MM.1S (cell line): ENCODE data around the gene MS4A7.

Experiments
- DNase-seq: peaks from one replicate; pipeline ENCODE4 v3.0.0-alpha.2; 2015
- H2AFZ ChIP-seq: fragments of 300-600 bp; sonication (generic); 2 replicates; pipeline ENCODE4 v1.6.0; 2016; ENCODE audit warnings: antibody characterized with exemption, low read length
- H3F3A ChIP-seq: fragments of 300-600 bp; sonication (generic); 2 replicates; pipeline ENCODE4 v1.6.1; 2016; ENCODE audit warnings: mild to moderate bottlenecking, antibody characterized with exemption, low read length, moderate library complexity, mixed read lengths; ENCODE audit not compliant: insufficient read depth
- H3K27ac ChIP-seq: fragments of 300-600 bp; sonication (generic); 2 replicates; pipeline ENCODE4 v1.5.1; 2016; ENCODE audit warnings: mild to moderate bottlenecking, low read length
- H3K27me3 ChIP-seq: fragments of 300-600 bp; sonication (generic); replicated peaks from 2 replicates; pipeline ENCODE4 v1.6.0; 2016; ENCODE audit warnings: low read length; ENCODE audit not compliant: insufficient read depth
- H3K36me3 ChIP-seq: fragments of 300-600 bp; sonication (generic); replicated peaks from 2 replicates; pipeline ENCODE4 v1.6.1; 2016; ENCODE audit warnings: mild to moderate bottlenecking, low read length, mixed read lengths; ENCODE audit not compliant: insufficient read depth
- H3K4me1 ChIP-seq: fragments of 300-600 bp; sonication (generic); 2 replicates; pipeline ENCODE4 v1.6.1; 2016; ENCODE audit warnings: low read length, mixed read lengths
- H3K4me2 ChIP-seq: fragments of 300-600 bp; sonication (generic); 2 replicates; pipeline ENCODE4 v1.6.0; 2016; ENCODE audit warnings: low read depth, low read length
- H3K4me3 ChIP-seq: fragments of 300-600 bp; sonication (generic); 2 replicates; pipeline ENCODE4 v1.5.1; 2016; ENCODE audit warnings: low read length, mixed read lengths
- H3K79me2 ChIP-seq: fragments of 300-600 bp; sonication (generic); 2 replicates; pipeline ENCODE4 v1.6.1; 2016; ENCODE audit warnings: mixed run types, low read length, mixed read lengths
- H3K9ac ChIP-seq: fragments of 300-600 bp; sonication (generic); 2 replicates; pipeline ENCODE4 v1.6.1; 2016; ENCODE audit warnings: low read length, mixed read lengths
- H3K9me2 ChIP-seq: fragments of 300-600 bp; sonication (generic); replicated peaks from 2 replicates; pipeline ENCODE4 v1.6.1; 2016; ENCODE audit warnings: mild to moderate bottlenecking, low read length, mixed read lengths; ENCODE audit not compliant: insufficient read depth
- H3K9me3 ChIP-seq: fragments of 300-600 bp; sonication (generic); replicated peaks from 2 replicates; pipeline ENCODE4 v1.6.1; 2016; ENCODE audit warnings: mild to moderate bottlenecking, low read length, mixed read lengths; ENCODE audit not compliant: insufficient read depth
- H4K20me1 ChIP-seq: fragments of 300-600 bp; sonication (generic); 2 replicates; pipeline ENCODE4 v1.6.1; 2016; ENCODE audit warnings: mild to moderate bottlenecking, low read length, moderate library complexity, mixed read lengths; ENCODE audit not compliant: insufficient read depth
- EZH2 ChIP-seq: fragments of 300-600 bp; sonication (generic); optimal IDR thresholded peaks from 2 replicates; pipeline ENCODE3; 2017; ENCODE audit warnings: low read depth, mild to moderate bottlenecking, antibody characterized with exemption, low read length, mixed read lengths
- EZH2phosphoT487 ChIP-seq: fragments of 300-600 bp; sonication (generic); IDR thresholded peaks from 2 replicates; pipeline ENCODE4 v1.6.1; 2018; ENCODE audit warnings: antibody characterized with exemption, low read length
- TF ChIP-seq, protein P1 (sequence below): fragments of 300-600 bp; sonication (generic); IDR thresholded peaks from 2 replicates; pipeline ENCODE4 v1.5.1; 2016; ENCODE audit warnings: antibody characterized with exemption, low read length, mixed read lengths

MS4A7 gene

GRCh38 chr11:60389279-60389910 is 11.1 kb downstream of the MS4A7 start:
- H3K4me2 ChIP-seq: no peak overlapping the region
- H3K27ac ChIP-seq: no peak overlapping the region
- no peaks in the 10 kb centered on the region for H3K9me3 ChIP-seq
- no peak overlapping the region for H2AFZ ChIP-seq
- H3K79me2 ChIP-seq: no peaks in the 10 kb centered on the region
- no peaks in the 10 kb centered on the region for H3K27me3 ChIP-seq
- TF ChIP-seq EZH2 (no peak), EZH2phosphoT487 (no peak)
- TF ChIP-seq, protein P1, sequence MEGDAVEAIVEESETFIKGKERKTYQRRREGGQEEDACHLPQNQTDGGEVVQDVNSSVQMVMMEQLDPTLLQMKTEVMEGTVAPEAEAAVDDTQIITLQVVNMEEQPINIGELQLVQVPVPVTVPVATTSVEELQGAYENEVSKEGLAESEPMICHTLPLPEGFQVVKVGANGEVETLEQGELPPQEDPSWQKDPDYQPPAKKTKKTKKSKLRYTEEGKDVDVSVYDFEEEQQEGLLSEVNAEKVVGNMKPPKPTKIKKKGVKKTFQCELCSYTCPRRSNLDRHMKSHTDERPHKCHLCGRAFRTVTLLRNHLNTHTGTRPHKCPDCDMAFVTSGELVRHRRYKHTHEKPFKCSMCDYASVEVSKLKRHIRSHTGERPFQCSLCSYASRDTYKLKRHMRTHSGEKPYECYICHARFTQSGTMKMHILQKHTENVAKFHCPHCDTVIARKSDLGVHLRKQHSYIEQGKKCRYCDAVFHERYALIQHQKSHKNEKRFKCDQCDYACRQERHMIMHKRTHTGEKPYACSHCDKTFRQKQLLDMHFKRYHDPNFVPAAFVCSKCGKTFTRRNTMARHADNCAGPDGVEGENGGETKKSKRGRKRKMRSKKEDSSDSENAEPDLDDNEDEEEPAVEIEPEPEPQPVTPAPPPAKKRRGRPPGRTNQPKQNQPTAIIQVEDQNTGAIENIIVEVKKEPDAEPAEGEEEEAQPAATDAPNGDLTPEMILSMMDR: no peak
- H3K36me3 ChIP-seq: no peaks in the 10 kb centered on the region
- H3K4me1 ChIP-seq: no peaks in the 10 kb centered on the region
- H3K4me3 ChIP-seq: no peak overlapping the region
- no peaks in the 10 kb centered on the region for H3F3A ChIP-seq
- no peaks in the 10 kb centered on the region for H4K20me1 ChIP-seq
- no peaks in the 10 kb centered on the region for H3K9me2 ChIP-seq
- no peak for DNase-seq
- no peak overlapping the region for H3K9ac ChIP-seq

- TF ChIP-seq EZH2phosphoT487 (no peak), EZH2 (no peak)
- TF ChIP-seq, protein P1: no peak
- H3K4me3 ChIP-seq: no peak overlapping the region
- H2AFZ ChIP-seq: no peak overlapping the region
- H3K27ac ChIP-seq: no peak overlapping the region
- H3F3A ChIP-seq: no peaks in the 10 kb centered on the region
- no peak for DNase-seq
- no peaks in the 10 kb centered on the region for H3K4me1 ChIP-seq
- H3K36me3 ChIP-seq: no peaks in the 10 kb centered on the region
- H3K9me2 ChIP-seq: no peaks in the 10 kb centered on the region
- no peak overlapping the region for H3K9ac ChIP-seq
- no peak overlapping the region for H3K4me2 ChIP-seq
- no peaks in the 10 kb centered on the region for H4K20me1 ChIP-seq
- no peaks in the 10 kb centered on the region for H3K9me3 ChIP-seq
- no peaks in the 10 kb centered on the region for H3K27me3 ChIP-seq
- no peaks in the 10 kb centered on the region for H3K79me2 ChIP-seq
Observed at GRCh38 chr11:60390419-60390818, 12.1 kb downstream of the MS4A7 start.

GRCh38 chr11:60392361-60392760 is 14.0 kb downstream of the MS4A7 start:
- H3K79me2 ChIP-seq: no peaks in the 10 kb centered on the region
- TF ChIP-seq EZH2: no peak
- TF ChIP-seq, protein P1: no peak
- TF ChIP-seq EZH2phosphoT487: no peak
- H3K9me2 ChIP-seq: no peaks in the 10 kb centered on the region
- H3K27me3 ChIP-seq: no peaks in the 10 kb centered on the region
- H3F3A ChIP-seq: no peaks in the 10 kb centered on the region
- no peak overlapping the region for H3K4me3 ChIP-seq
- H3K9ac ChIP-seq: no peak overlapping the region
- no peaks in the 10 kb centered on the region for H4K20me1 ChIP-seq
- H3K4me1 ChIP-seq: no peaks in the 10 kb centered on the region
- DNase-seq: no peak
- no peaks in the 10 kb centered on the region for H3K9me3 ChIP-seq
- no peak overlapping the region for H2AFZ ChIP-seq
- H3K36me3 ChIP-seq: no peaks in the 10 kb centered on the region
- H3K27ac ChIP-seq: no peak overlapping the region
- H3K4me2 ChIP-seq: no peak overlapping the region
